HUDEP-2 (cell line): ENCODE measurements around the gene THYN1.
"Not testable (repeated sequence)": the region's sequence is repeated elsewhere in the genome, so short reads cannot be mapped to it uniquely, and the experiment has no call there.

Experiments
- DNase-seq, 76 experiments: peaks; one replicate each; lab custom pipeline; 2025; ENCODE audit not compliant: unreplicated experiment in 76 of 76; lab: John Stamatoyannopoulos, UW

The THYN1 gene

DNA sequence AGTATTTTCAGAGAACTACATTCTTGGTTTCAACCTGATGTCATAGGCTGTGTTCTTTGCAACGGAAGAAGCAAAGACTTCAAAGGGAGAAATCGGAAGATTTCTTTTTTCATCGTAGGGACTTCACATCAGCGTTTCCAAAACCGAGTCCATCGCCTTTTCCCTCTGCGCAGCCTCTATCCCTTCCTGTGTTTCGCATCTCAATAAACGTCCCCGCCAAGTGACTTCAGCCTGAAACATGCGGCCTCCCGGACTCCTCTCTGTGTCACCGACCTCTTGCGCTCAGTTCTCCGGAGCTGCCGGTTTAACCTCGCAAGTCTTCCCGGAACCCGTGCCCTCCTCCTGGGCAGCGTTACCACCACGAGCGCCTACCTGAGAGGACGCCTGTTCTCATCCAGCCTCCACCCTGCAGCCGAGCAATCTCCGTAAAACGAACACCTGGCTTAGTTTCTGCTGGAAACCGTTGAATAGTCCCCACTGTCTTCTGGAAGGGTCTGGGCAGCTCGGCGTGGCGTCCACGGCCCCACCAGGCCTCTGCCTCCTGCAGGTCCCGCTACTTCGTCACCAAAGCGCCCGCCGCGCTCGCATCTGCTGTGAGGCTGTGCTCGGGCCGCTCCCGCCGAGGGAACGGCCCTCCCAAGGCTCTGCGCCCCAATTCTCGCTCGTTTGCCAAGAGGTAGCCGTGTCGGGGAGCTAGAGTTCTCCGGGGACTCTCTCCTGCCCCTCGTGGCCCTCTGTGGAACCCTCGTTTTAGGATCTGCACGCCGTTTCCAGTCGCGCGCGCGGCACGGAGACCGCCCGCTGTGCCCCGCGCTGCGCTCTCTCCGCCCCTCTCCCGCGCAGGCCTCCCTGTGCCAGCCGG lies 22.6 kb upstream of the THYN1 start, which contains the start of gene GLB1L3:
TSS of gene GLB1L3 (plus strand) at position 846 of the 862 bp plus-strand sequence. CDS start 362 bp downstream, outside the sequence.
- DNase-seq: peak in 7 of 76 experiments; percentile 2 to 21 (median 6)

DNA sequence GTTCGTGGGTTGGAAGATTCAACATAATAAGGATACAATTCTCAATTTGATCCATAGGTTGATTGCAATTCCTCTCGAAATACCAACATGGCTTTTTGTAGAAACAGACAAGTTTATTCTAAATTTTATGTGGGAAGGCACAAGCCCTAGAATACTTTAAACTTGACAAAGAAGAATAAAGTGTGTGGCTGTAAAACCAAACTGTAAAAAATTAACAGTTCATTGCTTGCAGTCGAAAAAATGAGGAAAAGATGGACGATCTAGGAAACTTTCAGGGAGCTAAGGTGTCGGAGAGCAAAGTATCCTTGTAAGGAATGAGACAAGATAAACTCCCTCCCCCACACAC lies 22.0 kb upstream of the THYN1 start:
- DNase-seq: no peak

DNA sequence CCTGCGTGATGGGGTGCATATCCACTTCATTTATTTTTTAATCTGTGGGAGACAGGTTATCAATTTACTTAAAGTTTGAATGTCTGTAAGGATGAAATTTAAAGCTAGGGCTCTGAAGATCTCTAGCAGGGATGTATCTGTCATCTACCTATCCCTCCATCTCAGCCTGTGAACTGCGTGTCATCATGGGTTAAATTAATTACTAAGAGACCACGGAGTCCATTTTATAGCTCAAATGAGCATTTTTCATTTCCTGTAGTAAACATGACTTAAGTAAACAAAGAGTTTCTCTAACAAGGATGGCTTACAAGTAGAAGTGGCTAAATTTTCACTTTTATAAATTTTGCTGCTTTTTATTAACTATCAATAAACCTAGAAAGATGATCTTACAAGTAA lies 20.2 kb upstream of the THYN1 start:
- no peak for DNase-seq

DNA sequence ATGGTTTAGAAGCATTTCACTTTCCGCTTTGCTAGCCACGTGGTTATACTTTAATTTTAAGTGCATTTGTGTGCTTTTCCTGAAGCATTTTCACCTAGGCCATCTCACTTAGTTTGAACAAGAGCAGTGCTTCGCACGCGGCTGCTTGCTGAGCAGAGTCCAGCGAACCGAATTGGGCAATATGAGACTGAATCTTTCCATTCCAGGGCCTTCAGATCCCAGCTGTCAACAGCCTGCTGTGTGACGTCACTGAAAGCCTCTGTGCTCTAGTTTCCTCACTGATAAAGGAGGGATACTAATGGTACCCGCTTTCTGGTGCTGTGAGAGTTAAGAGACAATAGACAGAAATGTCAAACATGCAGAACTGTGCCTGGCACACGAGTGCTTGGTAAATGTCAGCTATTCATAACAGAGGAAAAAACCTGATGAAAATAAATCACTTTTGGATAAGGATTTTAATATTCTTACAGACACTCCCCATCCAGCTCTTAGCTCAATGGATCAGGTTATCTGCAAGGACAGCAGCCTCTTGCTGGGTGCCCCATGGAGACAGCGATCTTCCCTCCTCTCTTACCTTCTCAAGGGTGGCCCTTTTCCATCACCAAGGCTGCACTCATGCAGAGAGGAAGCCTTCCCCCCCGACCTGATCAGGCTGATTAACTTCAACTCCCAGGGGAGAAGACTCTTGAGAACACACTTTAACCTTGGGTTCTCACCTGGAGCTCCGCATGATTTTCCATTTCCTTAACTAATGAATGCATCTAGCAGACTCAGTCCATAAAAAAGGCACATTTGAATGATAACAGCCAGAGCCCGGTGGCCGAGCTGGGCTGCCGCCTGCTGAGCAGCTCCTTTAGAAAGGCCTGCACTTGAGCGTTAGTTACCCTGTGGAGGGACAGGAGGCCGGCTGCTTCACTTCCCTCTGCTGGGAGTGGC lies 19.5 kb upstream of the THYN1 start:
- DNase-seq: no peak

DNA sequence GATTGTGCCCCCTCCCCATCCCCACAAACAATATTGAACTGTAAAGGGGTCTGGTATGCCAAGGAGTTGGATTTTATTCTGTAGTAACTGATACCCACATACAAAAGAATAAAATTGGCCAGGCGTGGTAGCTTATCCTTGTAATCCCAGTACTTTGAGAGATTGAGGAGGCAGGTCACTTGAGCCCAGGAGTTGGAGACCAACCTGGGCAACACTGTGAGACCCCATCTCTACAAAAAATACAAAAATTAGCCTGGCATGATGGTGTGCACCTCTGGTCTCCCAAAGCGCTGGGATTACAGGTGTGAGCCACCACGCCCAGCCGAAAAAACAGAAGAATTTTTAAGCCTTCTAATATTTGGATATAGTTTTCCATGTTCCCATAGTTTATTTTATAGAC lies 18.8 kb upstream of the THYN1 start:
- no peak for DNase-seq

DNA sequence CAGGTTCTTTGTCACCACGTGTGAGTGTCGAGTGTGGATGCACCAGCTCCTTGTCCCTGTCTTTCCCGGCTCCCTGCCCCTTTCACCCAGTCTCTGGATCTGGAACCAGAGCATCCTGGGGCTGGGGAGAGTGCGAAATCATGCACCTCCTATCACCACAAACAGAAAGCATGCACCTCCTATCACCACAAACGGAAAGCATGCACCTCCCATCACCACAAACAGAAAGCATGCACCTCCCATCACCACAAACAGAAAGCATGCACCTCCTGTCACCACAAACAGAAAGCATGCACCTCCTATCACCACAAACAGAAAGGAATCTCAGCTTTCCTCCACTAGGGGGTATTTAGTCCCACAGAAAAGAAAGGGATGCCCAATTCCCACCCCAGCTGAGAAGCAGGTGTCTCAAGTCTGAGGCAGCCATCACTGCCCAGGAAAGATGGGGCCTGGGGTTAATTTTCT lies 17.1 kb upstream of the THYN1 start:
- DNase-seq: peak in 2 of 76 experiments; percentile 1 to 4

DNA sequence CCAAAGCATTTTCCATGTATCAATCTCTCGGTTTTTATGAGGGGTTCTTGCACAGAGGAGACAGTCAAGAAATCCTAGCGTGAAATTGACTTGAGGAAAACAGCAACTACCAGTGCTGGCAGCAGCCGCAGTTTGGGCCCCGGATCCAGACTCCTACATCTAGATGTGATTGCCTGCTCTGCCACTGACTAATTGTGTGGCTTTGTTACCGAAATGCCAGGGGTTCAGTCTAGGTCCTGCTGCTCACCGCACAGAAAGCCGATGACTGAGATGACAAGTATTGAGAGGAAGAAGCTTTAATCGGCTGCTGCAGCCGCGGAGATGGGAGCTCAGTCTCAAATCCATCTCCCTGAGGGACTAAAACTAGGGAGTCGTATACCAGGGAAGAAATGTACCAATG lies 14.8 kb upstream of the THYN1 start:
- DNase-seq: no peak

DNA sequence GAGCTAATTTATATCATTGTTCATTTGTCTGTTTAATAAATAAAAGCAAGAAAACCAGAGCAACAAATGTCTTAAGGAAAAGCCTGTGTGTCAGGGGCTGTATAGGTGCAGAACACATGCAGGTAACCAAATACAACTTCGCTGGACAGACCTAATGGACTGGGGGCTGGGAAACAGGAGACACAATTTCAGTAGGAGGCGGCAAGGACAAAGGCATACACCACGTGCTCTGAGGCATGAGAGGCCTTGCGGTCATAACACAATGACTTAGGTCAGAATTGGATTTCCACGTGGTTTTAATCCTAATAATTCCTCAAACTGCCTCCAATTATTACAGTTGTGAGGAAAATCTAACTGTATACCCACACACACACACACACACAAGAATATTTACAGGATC lies 14.3 kb upstream of the THYN1 start:
- DNase-seq: no peak

DNA sequence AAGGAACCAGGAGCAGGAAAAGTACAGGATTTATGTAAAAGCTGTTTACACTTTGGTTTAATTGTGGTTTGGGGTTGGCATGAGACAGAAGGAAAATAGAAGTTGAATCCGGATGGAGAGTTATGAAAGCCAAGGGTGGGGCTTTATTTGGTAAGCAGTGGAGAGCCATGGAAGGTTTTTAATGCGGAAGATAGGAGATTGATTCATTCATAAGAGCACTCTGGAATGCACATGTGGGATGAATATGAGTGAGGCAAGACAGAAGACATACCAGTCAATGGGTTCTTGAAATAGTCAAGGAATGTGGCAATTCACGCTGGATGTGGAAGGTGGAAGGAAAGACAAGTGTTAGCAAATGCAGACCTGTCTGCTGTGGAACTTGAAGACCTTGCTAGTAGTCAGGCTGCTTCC lies 13.7 kb upstream of the THYN1 start:
- DNase-seq: no peak

DNA sequence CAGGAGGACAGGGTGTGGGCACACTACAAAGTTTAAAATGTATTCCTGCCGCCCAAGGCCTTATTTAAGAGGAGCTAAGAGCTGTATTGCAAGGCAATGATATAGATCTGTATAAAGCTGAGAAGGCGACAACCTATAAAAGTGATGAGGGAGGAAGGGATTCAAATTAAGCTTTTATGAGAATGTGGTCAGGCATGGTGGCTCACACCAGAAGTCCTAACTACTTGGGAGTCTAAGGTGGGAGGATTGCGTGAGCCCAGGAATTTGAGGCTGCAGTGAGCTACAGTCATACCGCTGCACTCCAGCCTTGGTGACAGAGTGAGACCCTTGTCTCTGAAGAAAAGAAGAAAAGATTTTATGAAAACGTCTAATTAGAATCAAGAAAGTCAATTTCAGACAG lies 13.3 kb upstream of the THYN1 start:
- no peak for DNase-seq

DNA sequence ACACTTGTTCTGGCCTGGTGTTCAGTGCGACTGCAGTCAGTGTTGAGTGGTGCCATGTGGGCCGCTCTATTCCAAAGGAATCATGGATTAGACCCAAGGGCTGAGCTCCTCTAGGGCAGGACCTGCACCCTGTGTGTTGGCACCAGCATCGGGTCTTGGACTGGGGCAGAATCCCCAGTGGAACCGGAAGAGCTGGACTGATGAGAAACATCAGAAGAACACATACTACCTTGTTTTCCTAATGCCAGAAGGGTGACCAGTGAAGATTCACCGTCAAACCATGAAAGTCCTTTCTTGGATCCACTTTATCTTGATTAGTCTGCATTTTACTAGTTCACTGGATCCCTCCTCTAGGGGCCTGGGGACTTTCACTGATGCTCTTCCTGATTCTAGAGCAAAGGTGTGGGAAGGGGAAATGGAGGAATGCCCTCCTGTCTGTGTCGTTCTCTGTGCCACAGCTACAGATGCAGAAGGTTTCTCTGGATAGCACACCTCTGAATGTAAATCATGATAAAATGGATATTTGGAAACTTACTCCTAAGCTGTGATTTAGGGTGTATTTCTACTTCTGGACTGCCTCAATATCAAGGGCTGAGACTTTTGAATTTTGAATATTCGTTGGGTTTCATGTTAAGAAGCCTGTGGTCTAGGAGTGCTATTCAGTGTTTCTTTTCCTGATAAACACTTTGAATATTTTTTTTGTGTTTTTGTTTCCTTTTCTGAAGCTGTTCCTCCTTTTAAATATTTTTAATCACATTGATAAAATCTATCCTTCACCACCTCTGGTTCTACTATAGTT lies 12.0 kb upstream of the THYN1 start:
- DNase-seq: no peak

DNA sequence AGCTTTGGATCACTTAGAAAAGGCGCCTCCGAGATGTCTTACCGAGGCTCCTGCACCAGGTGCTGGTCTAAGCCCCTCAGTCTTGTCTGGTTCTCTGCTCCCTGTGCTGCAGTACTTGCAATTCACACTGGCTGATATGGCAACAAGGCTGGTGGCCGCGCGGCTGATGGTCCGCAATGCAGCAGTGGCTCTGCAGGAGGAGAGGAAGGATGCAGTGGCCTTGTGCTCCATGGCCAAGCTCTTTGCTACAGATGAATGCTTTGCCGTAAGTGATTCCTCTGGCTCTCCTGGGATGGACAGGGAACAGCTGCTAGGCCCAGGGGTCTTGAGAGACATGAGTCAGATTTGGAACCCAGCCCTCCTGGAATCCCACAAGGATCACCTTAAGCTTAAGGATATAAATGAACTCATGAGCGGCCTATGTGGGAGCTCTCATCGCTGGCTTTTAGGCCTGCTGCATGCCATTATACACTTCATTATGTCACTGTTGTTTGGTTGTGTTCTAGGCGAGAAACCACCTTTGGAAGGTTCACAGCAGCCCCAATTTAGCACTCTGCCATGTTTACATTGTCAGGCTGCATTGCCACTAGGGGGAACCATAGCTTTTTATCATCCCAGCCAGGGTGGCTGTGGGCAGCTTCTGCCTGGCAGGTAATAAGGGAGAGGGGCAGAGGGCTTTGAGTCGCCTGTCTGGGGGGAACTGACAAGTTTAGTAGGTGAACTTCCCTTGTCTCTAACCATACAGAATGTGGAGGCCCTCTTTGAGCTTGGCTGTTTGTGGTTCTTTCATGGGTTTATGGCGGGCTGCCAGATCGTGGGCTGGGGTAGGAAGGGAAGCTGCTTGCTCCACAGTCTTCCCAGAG lies 8.7 kb upstream of the THYN1 start:
- DNase-seq: peak in 23 of 76 experiments; percentile 3 to 53 (median 17)

DNA sequence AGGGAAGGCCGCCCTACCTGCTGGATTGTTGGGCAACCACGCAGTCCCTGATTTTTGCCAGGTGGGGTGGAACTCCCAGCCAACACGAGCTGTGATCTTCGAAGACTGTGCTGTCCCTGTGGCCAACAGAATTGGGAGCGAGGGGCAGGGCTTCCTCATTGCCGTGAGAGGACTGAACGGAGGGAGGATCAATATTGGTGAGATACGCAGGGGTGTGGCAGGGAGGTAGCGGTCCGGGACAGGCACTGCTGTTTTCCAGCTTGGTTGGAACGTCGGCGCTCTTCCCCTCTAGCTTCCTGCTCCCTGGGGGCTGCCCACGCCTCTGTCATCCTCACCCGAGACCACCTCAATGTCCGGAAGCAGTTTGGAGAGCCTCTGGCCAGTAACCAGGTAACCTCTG lies 7.8 kb upstream of the THYN1 start:
- no peak for DNase-seq

DNA sequence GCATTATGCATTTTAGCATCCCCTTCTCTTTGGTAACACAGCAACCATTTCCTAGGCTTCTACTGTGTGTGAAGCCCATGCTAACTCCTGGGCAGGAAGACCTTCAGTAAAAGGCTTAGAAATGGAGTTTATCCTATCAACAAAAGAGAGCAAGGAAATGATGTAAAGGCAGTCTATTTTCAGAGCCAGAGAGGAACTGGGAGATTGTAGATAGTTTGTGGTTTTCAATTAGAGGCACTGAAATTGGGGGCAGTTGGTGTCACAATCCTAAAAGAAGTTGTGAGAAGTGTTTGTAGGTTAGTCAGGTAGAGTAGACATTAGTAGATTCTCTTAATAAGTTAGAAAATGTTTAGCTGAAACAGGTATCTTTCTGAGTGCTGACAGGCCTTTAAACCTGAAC lies 7.4 kb upstream of the THYN1 start:
- DNase-seq: no peak

DNA sequence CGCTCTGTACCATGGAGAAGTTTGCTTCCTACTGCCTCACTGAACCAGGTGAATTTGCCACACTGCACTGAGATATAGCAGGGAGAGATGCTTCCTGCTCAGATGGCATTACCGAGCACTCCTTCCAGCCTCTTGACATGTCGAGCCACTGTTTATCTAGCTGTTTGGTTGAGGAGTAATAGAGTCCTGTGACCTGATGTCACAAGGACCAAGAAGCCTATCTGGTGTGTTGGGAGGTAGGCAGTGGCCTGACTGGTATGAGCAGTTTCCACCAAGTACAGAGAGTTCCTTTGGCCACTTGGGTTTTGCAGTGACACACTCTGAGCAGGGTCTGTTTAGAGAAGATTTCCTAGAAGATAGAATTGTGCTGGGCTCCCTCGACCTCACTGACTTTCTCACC lies 5.4 kb upstream of the THYN1 start:
- DNase-seq: no peak

DNA sequence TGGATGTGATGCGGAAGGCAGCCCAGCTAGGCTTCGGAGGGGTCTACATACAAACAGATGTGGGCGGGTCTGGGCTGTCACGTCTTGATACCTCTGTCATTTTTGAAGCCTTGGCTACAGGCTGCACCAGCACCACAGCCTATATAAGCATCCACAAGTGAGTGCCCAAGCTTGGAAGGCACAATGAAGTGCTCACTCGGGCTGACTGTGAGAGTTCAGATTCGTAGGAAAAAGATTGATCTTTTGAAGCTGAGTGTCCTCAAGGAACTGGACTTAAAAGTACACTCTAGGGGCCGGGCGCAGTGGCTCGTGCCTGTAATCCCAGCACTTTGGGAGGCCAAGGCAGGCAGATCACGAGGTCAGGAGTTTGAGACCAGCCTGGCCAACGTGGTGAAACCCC lies 3.9 kb upstream of the THYN1 start:
- no peak for DNase-seq

DNA sequence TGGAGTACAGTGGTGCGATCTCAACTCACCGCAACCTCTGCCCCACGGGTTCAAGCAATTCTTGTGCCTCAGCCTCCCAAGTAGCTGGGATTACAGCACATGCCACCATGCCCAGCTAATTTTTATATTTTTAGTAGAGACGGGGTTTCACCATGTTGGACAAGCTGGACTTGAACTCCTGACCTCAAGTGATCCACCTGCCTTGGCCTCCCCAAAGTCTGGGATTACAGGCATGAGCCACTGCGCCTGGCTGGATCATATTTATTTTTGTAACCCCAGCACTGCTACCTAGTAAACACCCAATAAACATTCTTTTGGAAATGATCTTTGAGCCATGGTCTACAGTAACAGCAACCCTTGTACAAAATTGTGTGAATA lies 2.0 kb upstream of the THYN1 start:
- DNase-seq: not testable (repeated sequence)

DNA sequence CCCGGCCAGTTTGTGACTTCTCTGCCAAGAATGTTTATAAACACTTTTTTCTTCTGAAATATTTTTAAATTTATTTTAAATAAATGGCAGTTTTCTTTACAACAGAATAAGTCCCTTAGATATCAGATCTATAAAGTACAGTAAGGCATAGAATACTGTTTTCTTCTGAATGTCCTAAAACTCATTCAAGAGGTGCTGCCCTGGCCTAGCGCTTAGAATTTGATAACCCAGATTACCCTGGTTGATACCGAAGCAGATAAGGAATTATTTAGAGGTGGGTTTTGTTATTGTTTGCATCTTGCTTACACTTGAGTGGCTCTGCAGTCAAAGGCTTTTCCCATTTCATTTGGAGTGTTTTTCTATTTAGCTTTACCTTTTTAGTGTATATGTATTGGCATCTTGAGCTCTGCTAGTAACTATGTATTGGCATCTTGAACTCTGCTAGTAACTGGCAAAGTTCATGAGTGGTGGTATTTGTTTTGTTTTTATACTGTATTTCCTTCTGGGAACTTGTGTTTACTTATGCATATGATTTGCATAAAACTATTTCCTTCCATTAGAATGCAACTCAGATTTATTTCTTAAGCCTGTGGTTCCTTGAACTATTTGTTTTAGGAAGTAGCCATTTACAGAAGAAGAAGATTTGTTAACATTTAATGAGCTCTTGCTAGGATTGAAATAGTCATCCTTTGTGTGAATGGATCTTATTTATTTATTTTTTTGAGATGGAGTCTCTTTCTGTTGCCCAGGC lies 1.5 kb upstream of the THYN1 start:
- no peak for DNase-seq
